CD4-positive, alpha-beta T cell treated with Interleukin-6 for 4 hours (primary cell): ENCODE data around the gene ADAMTS14.
A peak's percentile ranks its signal among the peaks of the same experiment; 100 is the strongest.
"Not testable (repeated sequence)": the region's sequence is repeated elsewhere in the genome, so short reads cannot be mapped to it uniquely, and the experiment has no call there.

ENCODE experiments used
- DNase-seq: peaks from one replicate; pipeline ENCODE4 v3.0.0-alpha.2; 2020; ENCODE audit warnings: mixed read lengths

Gene ADAMTS14

DNA sequence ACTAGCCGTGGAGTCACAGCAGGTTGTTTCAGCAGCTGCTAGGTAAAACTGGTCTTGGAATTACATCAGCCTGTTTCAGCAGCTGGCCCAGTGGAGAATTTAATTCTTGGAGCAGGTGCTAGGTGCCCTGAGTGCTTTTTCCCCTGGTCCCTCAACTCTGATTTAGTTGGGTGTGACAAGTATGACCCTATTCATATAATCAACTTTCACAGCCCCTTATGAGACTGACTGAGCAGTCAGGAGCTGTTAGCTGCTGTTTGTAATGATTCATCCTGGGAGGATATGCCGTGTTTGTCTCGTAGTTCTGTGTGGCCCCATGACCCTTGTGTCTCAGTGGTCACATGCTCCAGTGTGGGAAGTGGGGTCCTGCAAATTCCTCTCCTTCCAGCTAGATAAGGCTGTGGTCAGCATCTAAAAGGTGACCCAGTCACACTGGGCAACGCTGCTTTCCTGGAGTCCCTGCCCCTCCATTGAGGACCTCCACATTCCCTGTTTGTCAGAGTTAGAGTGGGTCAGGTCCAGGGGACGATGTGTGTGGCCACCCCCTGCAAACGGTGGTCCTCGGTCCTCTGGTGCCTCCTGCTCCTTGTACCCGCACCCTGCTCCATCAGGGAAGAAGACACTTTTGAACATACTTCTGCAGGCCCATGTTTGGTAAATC lies 84.5 kb downstream of the ADAMTS14 start:
- no peak for DNase-seq

DNA sequence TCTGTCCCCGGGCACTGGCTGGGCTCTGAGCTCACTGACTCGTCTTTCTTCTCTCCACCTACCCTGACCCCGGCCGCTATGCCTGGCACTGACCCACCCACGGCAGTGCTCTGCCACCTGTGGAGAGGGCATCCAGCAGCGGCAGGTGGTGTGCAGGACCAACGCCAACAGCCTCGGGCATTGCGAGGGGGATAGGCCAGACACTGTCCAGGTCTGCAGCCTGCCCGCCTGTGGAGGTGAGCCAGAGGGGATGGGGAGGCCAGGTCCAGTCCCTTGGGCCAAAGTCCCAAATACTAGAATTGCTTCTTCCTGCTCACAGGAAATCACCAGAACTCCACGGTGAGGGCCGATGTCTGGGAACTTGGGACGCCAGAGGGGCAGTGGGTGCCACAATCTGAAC lies 85.5 kb downstream of the ADAMTS14 start:
- DNase-seq, result no peak

DNA sequence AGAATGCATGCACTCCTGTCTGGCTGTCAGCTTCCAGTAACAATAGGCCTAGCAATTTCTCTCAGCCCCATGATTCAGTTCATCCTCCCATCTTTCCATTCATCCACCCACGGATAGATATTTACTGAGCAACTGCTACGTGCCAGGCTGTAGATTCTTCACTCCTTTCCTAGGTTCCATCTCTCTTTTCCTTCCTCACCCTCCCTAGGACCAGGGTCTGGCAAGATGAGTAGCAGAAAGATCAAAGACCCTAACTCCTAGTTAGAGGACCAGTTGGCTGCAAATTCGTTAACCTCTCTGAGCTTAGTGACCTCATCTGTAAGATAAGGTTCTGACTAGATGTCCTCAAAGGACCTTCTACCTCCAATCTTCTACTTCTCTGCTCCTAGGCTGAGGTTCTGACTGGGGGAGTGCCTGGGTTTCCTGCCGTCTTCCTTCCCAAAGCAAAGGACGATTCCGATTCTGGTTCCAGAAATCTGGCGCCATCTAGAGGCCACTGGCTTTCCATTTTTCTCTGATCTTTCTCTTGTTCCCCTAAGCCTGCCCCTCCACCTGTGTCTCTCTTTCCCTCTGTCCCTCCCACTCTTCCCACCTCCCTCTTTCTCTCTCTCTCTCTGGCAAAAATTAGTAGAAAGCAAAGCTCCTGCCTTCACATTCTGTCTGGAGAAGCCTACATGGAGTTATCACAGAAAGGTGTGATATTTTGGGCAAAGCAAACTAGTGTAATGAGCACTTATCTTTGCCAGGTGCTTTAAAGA lies 86.6 kb downstream of the ADAMTS14 start:
- DNase-seq, result peak; percentile 76

DNA sequence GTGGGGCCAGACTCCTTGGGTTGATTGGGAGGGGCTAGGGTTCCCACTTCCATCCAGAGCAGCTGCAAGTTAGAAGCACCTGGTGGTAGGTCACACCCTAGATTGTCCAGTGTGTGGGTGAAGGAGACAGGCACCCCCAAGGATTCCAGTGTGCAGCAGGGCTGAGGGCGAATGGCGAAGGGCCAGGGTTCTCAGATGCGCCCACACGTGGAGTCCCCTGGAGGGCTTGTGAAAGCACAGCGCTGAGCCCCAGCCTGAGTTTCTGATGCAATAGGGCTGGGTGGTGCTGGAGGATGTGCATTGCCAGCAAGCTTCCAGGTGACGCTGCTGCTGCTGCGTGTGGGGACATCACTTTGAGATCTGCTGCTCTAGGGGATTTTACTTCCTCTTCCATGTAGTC lies 87.5 kb downstream of the ADAMTS14 start:
- DNase-seq, result no peak

DNA sequence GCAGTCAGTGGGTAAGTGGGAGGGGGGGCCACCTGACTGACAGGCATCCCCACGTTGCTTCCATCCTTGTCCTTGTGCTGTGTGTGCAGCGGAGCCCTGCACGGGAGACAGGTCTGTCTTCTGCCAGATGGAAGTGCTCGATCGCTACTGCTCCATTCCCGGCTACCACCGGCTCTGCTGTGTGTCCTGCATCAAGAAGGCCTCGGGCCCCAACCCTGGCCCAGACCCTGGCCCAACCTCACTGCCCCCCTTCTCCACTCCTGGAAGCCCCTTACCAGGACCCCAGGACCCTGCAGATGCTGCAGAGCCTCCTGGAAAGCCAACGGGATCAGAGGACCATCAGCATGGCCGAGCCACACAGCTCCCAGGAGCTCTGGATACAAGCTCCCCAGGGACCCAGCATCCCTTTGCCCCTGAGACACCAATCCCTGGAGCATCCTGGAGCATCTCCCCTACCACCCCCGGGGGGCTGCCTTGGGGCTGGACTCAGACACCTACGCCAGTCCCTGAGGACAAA lies 88.0 kb downstream of the ADAMTS14 start:
- no peak for DNase-seq

DNA sequence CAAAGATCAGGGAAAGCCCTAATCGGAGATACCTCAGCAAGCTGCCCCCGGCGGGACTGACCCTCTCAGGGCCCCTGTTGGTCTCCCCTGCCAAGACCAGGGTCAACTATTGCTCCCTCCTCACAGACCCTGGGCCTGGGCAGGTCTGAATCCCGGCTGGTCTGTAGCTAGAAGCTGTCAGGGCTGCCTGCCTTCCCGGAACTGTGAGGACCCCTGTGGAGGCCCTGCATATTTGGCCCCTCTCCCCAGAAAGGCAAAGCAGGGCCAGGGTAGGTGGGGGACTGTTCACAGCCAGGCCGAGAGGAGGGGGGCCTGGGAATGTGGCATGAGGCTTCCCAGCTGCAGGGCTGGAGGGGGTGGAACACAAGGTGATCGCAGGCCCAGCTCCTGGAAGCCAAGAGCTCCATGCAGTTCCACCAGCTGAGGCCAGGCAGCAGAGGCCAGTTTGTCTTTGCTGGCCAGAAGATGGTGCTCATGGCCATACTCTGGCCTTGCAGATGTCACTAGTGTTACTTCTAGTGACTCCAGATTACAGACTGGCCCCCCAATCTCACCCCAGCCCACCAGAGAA lies 88.8 kb downstream of the ADAMTS14 start:
- no peak for DNase-seq

DNA sequence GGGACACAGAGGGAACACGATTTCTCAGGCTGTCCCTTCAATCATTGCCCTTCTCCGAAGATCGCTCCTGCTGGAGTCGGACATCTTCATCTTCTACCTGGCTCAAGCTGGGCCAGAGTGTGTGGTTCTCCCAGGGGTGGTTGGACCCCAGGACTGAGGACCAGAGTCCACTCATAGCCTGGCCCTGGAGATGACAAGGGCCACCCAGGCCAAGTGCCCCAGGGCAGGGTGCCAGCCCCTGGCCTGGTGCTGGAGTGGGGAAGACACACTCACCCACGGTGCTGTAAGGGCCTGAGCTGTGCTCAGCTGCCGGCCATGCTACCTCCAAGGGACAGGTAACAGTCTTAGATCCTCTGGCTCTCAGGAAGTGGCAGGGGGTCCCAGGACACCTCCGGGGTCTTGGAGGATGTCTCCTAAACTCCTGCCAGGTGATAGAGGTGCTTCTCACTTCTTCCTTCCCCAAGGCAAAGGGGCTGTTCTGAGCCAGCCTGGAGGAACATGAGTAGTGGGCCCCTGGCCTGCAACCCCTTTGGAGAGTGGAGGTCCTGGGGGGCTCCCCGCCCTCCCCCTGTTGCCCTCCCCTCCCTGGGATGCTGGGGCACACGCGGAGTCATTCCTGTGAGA lies 89.5 kb downstream of the ADAMTS14 start:
- DNase-seq, result no peak

DNA sequence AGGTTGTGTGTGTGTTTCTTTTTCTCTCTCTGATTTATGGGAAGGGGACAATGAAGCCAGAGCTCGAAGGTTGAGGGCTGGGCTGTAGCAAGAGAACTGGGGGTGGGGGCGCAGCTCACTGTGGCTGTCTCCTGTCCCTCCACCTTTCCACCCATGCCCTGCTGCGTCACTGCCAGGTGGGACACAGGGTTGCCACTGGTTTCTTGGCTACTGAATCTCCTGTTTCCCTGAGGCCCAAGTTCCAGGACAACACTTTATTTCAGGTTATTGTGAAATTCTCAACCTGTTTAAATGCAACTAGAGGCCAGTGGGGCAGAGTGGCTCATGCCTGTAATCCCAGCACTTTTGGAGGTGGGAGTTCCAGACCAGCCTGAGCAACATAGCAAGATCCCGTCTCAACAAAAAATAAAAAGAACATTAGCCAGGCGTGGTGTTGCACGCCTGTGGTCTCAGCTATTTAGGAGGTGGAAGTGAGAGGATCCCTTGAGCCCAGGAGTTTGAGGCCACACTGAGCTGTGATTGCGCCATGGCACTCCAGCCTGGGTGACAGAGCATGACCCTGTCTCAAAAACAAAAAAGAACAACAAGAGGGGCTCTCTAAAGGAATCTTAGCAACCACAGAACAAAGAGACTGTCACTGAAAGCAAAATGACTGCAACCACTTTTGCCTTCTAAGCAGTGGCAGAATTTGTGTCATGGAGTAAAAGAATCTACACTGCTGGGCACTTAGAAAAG lies 90.3 kb downstream of the ADAMTS14 start:
- DNase-seq, result no peak

DNA sequence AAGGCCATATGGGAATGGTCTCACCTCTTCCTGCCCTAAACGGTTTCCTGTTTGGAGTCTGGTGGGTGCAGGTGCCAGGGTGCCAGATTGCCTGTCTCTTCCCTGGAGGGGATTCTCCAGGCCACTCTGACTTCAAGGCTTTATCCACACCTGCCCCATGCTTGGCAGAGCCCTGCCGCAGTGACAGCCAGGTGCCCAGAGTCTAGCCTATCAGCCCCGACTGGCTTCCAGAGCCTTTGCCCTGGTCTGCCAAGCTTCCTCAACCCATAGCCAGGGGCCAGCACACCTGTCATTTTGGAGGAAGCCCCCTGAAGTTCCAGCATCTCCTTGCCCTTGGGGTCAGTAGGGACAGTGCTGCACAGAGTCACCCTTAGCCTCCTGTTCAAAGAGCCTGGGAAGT lies 91.3 kb downstream of the ADAMTS14 start:
- no peak for DNase-seq

DNA sequence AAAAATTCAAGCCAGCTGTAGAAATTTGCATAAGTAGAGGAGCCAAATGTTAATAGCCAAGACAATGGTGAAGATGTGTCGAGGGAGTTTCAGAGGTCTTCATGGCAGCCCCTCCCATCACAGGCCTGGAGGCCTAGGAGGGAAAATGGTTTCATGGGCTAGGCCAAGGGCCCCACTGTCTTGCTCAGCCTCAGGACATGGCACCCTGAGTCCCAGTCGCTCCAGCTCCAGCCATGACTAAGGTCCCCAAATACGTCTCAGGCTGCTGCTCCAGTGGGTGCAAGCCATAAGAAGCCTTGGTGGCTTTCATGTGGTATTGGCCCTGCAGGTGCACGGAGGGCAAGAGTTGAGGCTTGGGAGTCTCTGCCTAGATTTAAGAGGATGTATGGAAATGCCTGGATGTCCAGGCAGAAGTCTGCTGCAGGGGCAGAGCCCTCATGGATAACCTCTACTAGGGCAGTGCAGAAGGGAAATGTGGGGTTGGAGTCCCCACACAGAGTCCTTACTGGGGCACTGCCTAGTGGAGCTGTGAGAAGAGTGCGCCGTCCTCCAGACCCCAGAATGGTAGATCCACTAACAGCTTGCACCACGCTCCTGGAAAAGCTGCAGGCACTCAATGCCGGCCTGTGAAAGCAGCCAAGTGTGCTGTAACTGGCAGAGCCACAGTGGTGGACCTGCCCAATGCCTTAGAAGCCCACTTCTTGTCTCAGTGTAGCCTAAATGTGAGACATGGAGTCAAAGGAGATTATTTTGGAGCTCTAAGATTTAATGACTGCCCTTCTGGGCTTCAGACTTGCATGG lies 93.7 kb downstream of the ADAMTS14 start:
- no peak for DNase-seq

DNA sequence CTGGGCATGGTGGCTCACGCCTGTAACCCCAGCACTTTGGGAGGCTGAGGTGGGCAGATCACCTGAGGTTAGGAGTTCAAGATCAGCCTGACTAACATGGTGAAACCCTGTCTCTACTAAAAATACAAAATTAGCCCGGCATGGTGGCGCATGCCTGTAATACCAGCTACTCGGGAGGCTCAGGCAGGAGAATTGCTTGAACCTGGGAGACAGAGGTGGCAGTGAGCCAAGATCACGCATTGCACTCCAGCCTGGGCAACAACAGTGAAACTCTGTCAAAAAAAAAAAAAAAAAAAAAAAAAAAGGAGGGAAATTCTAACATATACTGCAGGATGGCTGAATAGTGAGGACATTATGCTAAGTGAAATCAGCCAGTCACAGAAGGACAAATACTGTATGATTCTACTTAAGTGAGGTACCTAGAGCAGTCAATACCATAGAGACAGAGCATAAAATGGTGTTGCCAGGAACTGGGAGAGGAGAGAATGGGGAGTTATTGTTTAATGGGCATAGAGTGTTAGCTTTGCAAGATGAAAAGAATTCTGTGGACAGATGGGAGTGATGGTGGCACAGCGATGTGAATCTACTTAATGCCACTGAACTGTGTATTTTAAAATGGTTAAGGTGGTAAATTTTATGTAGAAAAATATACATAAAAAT lies 95.8 kb downstream of the ADAMTS14 start:
- not testable (repeated sequence) for DNase-seq

DNA sequence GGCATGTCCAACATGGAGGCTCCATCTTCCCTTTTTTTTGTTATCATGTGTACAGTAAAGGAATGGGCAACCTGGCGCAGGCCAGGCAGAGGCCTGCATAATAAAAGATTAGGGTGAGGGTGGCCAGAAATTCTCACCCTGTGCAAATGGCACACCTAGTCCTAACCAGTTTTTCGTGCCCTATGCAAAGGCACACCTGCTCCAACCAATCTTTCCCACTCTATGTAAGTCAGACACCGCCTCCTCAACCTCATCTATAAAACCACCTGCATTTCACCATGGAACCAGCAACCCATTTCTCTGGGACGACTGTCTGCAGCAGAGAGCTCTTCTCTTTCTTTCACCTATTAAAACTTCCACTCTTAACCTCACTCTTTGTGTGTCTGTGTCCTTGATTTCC lies 96.8 kb downstream of the ADAMTS14 start:
- DNase-seq, result no peak

DNA sequence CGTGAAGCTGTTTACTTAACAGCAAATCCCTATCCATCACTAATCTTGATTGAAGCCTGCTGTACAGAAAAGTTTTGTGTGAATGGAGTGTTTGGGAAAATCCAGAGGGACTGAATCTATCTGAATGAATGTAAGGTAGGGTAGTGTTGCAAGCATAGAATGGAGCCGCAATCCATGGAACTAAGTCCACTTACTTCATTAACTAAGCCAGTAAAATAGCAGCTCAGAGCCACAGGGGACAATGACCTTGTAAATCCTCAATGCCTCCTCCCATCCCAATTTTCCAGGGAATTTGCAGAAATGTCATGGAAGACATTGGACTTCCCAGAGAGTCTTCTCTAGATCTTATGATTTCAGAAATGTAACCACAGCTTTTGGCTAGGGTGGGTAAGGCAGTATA lies 97.7 kb downstream of the ADAMTS14 start:
- no peak for DNase-seq

DNA sequence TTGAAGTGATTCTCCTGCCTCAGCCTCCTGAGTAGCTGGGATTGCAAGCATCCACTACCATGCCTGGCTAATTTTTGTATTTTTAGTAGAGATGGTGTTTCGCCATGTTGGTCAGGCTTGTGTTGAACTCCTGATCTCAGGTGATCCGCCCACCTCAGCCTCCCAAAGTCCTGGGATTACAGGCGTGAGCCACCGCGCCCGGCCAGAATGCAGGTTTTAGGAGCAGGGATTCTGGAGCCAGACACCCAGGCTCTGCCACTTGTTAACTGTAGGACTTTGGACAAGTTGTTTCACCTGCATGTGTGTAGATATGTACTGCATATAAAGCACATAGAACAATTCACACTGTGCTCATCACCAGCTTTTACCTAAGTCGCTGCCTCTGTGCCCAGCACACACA lies 98.2 kb downstream of the ADAMTS14 start:
- DNase-seq, result not testable (repeated sequence)

DNA sequence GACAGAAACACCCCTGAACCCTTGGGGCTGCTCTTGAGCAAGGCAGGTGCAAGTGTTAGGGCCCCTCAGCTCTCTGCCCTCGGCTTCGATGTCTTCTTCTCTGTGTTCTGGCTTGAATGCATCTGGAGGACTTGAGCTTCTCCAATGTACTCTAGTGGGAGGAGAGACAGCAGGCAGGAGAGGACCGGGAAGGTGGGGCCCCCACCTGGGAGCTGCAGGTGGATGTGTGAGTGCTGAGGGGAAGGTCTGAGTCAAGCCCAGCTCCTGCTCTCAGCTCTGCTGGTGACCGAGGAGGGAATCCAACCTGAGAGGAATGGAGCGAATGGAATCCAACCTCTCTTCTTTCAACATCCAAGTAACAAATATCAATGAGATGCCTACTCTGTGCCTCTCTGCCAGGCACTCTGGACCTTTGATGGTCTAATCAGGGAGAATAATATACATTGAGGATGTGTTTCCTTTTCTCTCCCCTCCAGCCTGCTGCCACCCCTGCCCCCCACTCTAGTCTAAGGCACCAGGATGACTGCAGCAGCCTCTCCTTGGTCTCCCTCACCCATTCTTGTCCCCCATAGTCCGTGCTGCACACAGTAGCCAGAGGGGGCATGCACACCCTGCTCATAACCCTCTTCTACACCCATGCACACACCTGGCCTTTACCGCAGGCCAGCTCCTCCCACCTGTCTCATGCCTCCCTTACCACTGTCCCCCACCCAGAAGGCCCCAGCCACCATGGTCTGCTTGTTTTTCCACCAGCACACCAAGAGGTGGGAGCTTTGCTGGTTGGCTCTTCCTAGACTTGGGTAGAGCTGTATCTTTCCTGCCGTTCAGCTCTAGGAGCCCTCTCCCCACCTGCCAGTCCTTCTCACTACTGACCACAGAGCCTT lies 99.2 kb downstream of the ADAMTS14 start:
- no peak for DNase-seq

DNA sequence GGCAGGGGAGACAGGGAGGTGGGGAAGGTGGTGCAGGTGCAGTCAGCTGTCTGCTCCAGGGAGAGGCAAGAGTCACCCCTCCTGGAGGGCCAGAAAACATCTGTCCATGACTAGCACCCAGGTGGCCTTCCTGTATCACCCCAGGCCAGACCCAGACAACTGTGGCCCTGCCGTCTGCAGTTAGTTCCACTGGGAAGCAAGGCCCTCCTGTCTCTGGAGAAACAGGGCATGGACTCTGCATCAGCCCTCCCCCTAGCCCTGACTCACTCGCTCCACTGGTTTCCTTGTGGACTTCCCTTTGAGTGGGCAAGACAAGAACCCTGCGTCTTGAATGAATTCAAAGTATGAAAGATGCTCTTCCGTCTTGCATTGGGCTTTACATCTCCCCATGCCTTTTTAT lies 100.3 kb downstream of the ADAMTS14 start:
- no peak for DNase-seq

DNA sequence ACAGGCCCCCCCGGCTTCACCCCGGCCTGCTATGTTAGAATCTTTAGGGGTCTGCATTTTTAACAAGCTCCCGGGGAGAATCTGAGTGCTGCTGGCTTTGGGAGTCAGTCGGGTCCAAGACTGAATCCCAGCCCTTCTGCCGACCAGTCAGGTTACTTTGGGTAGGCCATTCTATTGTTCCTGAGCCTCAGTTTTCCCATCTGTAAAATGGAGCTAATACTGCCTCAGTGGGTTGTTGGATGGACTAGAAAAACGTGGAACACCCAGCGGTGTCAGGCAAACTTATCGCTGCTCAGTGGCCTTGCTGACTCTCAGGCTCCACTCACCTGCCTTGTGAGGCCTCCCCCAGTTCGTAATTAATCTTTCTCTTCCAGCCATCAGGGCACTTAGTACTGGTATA lies 101.2 kb downstream of the ADAMTS14 start:
- no peak for DNase-seq

DNA sequence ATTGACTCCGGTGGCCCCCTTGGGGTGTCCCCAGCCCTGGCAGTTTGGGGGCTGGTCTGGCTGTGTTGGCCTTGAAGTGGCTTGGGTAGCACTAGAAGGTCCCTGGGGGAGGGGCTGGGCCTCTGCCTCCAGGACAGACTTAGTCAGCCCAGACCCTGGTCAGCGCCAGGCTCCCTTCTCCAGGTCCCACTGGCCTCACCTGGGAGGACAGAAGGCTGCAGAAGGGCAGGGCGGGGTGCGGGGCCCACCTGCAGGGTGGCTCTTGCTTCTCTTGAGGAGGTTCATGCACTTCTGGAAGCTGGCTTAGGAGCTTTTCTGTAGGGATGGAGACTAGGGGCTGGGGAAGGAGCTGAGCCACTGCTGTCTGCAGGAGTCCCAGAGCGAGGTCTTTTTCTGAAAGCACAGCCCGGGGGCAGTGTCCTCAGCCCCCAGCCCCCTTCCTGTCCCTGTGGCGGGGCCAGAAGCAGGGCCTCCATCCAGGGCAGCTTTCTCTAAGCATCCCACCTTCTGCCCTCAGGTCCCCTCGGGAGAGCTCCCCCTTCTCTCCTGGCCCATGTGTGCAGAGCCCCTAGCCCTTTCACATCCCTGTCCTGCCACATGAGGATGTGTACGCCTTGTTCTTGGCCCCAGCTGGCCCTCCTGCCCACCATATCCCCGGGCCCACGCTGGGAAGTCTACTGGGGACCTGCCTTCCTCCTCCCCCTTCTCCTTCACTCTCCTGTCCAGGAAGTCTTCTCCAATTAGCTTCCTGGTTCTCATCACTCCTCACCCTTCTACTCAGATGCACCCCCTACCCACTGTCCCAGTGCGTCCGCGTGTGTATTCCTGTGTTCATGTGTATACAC lies 101.9 kb downstream of the ADAMTS14 start:
- DNase-seq, result no peak
